Measurements from ENCODE around the gene PORCN.

DNA sequence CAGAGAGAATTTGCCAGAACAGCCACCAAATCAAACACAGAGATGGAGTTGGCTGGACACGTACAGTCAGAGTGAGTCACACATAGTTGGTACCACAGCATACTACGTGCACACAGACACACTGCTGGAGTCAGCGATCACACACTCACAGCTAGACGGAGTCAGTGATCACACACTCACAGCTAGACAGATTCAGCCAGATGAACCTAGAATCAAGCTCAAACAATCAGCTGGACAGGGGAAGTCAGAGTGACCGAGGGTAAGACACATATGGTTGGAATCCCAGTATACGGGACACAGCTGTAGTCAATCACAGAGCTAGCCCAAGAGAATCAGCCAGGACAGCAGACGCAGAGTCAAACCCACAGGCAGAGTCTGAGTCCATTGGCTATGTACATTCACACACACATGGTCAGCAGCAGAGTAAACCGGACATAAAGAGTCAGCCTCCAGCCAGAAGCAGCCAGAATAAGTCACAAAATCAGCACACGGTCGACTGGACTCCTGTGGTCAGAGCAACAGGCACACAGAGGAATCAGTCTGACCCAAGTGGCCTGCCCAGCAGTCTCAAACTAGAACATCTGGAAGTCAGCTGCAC lies 43.4 kb upstream of the PORCN start:
- TF ChIP-seq EZH2 (IDR thresholded peaks at IDR 0.05; ENCODE audit: insufficient read depth, low read length), result no peak
- TF ChIP-seq, protein P1, sequence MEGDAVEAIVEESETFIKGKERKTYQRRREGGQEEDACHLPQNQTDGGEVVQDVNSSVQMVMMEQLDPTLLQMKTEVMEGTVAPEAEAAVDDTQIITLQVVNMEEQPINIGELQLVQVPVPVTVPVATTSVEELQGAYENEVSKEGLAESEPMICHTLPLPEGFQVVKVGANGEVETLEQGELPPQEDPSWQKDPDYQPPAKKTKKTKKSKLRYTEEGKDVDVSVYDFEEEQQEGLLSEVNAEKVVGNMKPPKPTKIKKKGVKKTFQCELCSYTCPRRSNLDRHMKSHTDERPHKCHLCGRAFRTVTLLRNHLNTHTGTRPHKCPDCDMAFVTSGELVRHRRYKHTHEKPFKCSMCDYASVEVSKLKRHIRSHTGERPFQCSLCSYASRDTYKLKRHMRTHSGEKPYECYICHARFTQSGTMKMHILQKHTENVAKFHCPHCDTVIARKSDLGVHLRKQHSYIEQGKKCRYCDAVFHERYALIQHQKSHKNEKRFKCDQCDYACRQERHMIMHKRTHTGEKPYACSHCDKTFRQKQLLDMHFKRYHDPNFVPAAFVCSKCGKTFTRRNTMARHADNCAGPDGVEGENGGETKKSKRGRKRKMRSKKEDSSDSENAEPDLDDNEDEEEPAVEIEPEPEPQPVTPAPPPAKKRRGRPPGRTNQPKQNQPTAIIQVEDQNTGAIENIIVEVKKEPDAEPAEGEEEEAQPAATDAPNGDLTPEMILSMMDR (IDR thresholded peaks at IDR 0.05; ENCODE audit: insufficient read depth, low read depth, low read length), result no peak
